CD4-positive, CD25-positive, alpha-beta regulatory T cell (primary cell): ENCODE measurements around the gene FAM227B. TPM values are rescaled to one million over a fixed set of nuclear protein-coding genes. Genes with fewer than 3 reads are reported as not detected.

Experiments used
- ATAC-seq, 2 donors: fragments of 150-1000 bp; cut with Tn5 transposase; one replicate each; pipeline ENCODE4 v1.10.0; 2021; ENCODE audit warnings: low read depth in 2 of 2, moderate number of reproducible peaks in 2 of 2, moderate library complexity in 1 of 2
- DNase-seq, 3 donors: peaks; one replicate each; pipeline versions ENCODE4 v3.0.0 to v3.0.0-alpha.2; 2012 to 2022; ENCODE audit warnings: mixed read lengths in 1 of 3
- H3K27ac ChIP-seq: one replicate; pipeline ENCODE4 v1.7.0; 2013; ENCODE audit warnings: mild to moderate bottlenecking, low read length; ENCODE audit not compliant: insufficient read depth, poor library complexity, severe bottlenecking
- H3K27me3 ChIP-seq: one replicate; pipeline ENCODE4 v1.7.0; 2013; ENCODE audit warnings: low read length; ENCODE audit not compliant: control insufficient read depth, insufficient read depth
- H3K36me3 ChIP-seq: one replicate; pipeline ENCODE4 v1.7.0; 2013; ENCODE audit warnings: mild to moderate bottlenecking, low read length, moderate library complexity; ENCODE audit not compliant: control insufficient read depth, insufficient read depth
- H3K4me1 ChIP-seq: 2 replicates; pipeline ENCODE4 v1.7.0; 2013; ENCODE audit warnings: mild to moderate bottlenecking, low read length; ENCODE audit not compliant: insufficient read depth, control insufficient read depth, poor library complexity, severe bottlenecking
- H3K4me3 ChIP-seq: one replicate; pipeline ENCODE4 v1.7.0; 2013; ENCODE audit warnings: low read depth, mild to moderate bottlenecking, low read length, moderate library complexity
- H3K9me3 ChIP-seq, 2 experiments: 1 replicate in 1 of 2; 2 replicates in 1 of 2; pipeline ENCODE4 v1.7.0; 2013; ENCODE audit warnings: low read length in 2 of 2, mild to moderate bottlenecking in 1 of 2, moderate library complexity in 1 of 2; ENCODE audit not compliant: control insufficient read depth in 2 of 2
- H3K27ac Mint-ChIP-seq, 3 donors: one replicate each; pipeline ENCODE4 v1.8.0; 2020 to 2022; ENCODE audit warnings: mild to moderate bottlenecking in 3 of 3, mixed read lengths in 3 of 3, moderate library complexity in 2 of 3
- H3K27me3 Mint-ChIP-seq: one replicate; pipeline ENCODE4 v1.8.0; 2022; ENCODE audit warnings: mild to moderate bottlenecking, mixed read lengths
- H3K36me3 Mint-ChIP-seq: one replicate; pipeline ENCODE4 v1.8.0; 2020; ENCODE audit warnings: mixed read lengths
- H3K4me1 Mint-ChIP-seq, 4 donors: one replicate each; pipeline ENCODE4 v1.8.0; 2020 to 2022; ENCODE audit warnings: mixed read lengths in 4 of 4, mild to moderate bottlenecking in 1 of 4
- H3K4me3 Mint-ChIP-seq, 4 donors: one replicate each; pipeline ENCODE4 v1.8.0; 2020 to 2022; ENCODE audit warnings: mild to moderate bottlenecking in 4 of 4, mixed read lengths in 4 of 4, moderate library complexity in 3 of 4
- H3K9me3 Mint-ChIP-seq, 7 donors: one replicate each; pipeline ENCODE4 v1.8.0; 2020 to 2022; ENCODE audit warnings: mixed read lengths in 7 of 7, mild to moderate bottlenecking in 3 of 7, moderate library complexity in 2 of 7
- polyA plus RNA-seq, 4 donors: library from polyadenylated mRNA; unstranded; fragments of 300-500 nt; fragmentation: Illumina TruSeq; gene quantifications; one replicate each; pipeline ENCODE4 v1.2.3, GENCODE V29; 2021
- total RNA-seq: library from RNA; stranded (reverse); gene quantifications from one replicate; pipeline ENCODE4 v1.2.3, GENCODE V29; 2022

Gene FAM227B
- total and polyA plus RNA-seq, 5 donors from 2014 or later: 4.5 to 18.3 (median 15.1) TPM

GRCh38 chr15:49438962-49439631 is 181.5 kb downstream of the FAM227B start:
- peaks cover 0 to 7% (median 5%) of the 10 kb centered on the region in 4 donors for H3K4me1 Mint-ChIP-seq
- Histone ChIP-seq H3K4me3 (no peak overlapping the region), H3K9me3 (no peaks in the 10 kb centered on the region), H3K36me3 (no peaks in the 10 kb centered on the region), H3K4me1 (no peaks in the 10 kb centered on the region), H3K27ac (no peak overlapping the region), H3K27me3 (no peaks in the 10 kb centered on the region)
- no peak overlapping the region for H3K27ac Mint-ChIP-seq
- no peak for ATAC-seq
- no peak overlapping the region for H3K4me3 Mint-ChIP-seq
- DNase-seq: no peak
- H3K9me3 Mint-ChIP-seq: no peaks in the 10 kb centered on the region
- peaks cover 16% of the 10 kb centered on the region for H3K27me3 Mint-ChIP-seq
- H3K36me3 Mint-ChIP-seq: no peaks in the 10 kb centered on the region

- Mint-ChIP-seq H3K4me3 (no peak overlapping the region), H3K9me3 (no peaks in the 10 kb centered on the region), H3K4me1 (peaks cover 0 to 7% (median 5%) of the 10 kb centered on the region in 4 donors), H3K27ac (no peak overlapping the region), H3K36me3 (no peaks in the 10 kb centered on the region), H3K27me3 (peaks cover 19% of the 10 kb centered on the region)
- DNase-seq (no peak), ATAC-seq (no peak)
- H3K27ac ChIP-seq: no peak overlapping the region
- H3K9me3 ChIP-seq: no peaks in the 10 kb centered on the region
- no peaks in the 10 kb centered on the region for H3K27me3 ChIP-seq
- no peaks in the 10 kb centered on the region for H3K4me1 ChIP-seq
- H3K36me3 ChIP-seq: no peaks in the 10 kb centered on the region
- H3K4me3 ChIP-seq: no peak overlapping the region
Measured at GRCh38 chr15:49436751-49437150, 183.9 kb downstream of the FAM227B start.

- no peak overlapping the region for H3K4me3 Mint-ChIP-seq
- no peak overlapping the region for H3K4me3 ChIP-seq
- H3K27ac ChIP-seq: no peak overlapping the region
- H3K27me3 Mint-ChIP-seq: peaks cover 31% of the 10 kb centered on the region
- H3K4me1 ChIP-seq: no peaks in the 10 kb centered on the region
- H3K27me3 ChIP-seq: no peaks in the 10 kb centered on the region
- H3K36me3 ChIP-seq: no peaks in the 10 kb centered on the region
- no peaks in the 10 kb centered on the region for H3K9me3 Mint-ChIP-seq
- no peak for ATAC-seq
- H3K9me3 ChIP-seq: no peaks in the 10 kb centered on the region
- DNase-seq: no peak
- peaks cover 0 to 6% (median 4%) of the 10 kb centered on the region in 4 donors for H3K4me1 Mint-ChIP-seq
- no peaks in the 10 kb centered on the region for H3K36me3 Mint-ChIP-seq
- no peak overlapping the region for H3K27ac Mint-ChIP-seq
Measured at GRCh38 chr15:49435174-49435573, 185.4 kb downstream of the FAM227B start.

GRCh38 chr15:49430046-49430445 is 190.6 kb downstream of the FAM227B start:
- Histone ChIP-seq H3K36me3 (no peaks in the 10 kb centered on the region), H3K27me3 (peaks cover 2% of the 10 kb centered on the region), H3K9me3 (no peaks in the 10 kb centered on the region), H3K27ac (no peak overlapping the region), H3K4me3 (no peak overlapping the region), H3K4me1 (no peaks in the 10 kb centered on the region)
- Mint-ChIP-seq H3K27me3 (peaks cover 41% of the 10 kb centered on the region), H3K9me3 (no peaks in the 10 kb centered on the region), H3K4me1 (no peaks in the 10 kb centered on the region), H3K27ac (no peak overlapping the region), H3K4me3 (no peak overlapping the region), H3K36me3 (no peaks in the 10 kb centered on the region)
- no peak for DNase-seq
- ATAC-seq: no peak

- ATAC-seq (no peak), DNase-seq (no peak)
- Mint-ChIP-seq H3K4me1 (no peaks in the 10 kb centered on the region), H3K36me3 (no peaks in the 10 kb centered on the region), H3K4me3 (no peak overlapping the region), H3K9me3 (no peaks in the 10 kb centered on the region), H3K27ac (no peak overlapping the region), H3K27me3 (peaks cover 34% of the 10 kb centered on the region)
- no peaks in the 10 kb centered on the region for H3K9me3 ChIP-seq
- no peak overlapping the region for H3K27ac ChIP-seq
- no peaks in the 10 kb centered on the region for H3K36me3 ChIP-seq
- H3K27me3 ChIP-seq: peaks cover 4% of the 10 kb centered on the region
- H3K4me3 ChIP-seq: no peak overlapping the region
- H3K4me1 ChIP-seq: no peaks in the 10 kb centered on the region
Measured at GRCh38 chr15:49428409-49429095, 192.1 kb downstream of the FAM227B start.

GRCh38 chr15:49427372-49427771 is 193.2 kb downstream of the FAM227B start:
- no peaks in the 10 kb centered on the region for H3K4me1 Mint-ChIP-seq
- peaks cover 4% of the 10 kb centered on the region for H3K27me3 ChIP-seq
- no peaks in the 10 kb centered on the region for H3K36me3 Mint-ChIP-seq
- no peak overlapping the region for H3K27ac ChIP-seq
- H3K9me3 ChIP-seq: no peaks in the 10 kb centered on the region
- DNase-seq (no peak), ATAC-seq (no peak)
- H3K4me1 ChIP-seq: no peaks in the 10 kb centered on the region
- H3K27me3 Mint-ChIP-seq: peaks cover 30% of the 10 kb centered on the region
- H3K27ac Mint-ChIP-seq: no peak overlapping the region
- no peaks in the 10 kb centered on the region for H3K9me3 Mint-ChIP-seq
- H3K4me3 Mint-ChIP-seq: no peak overlapping the region
- no peak overlapping the region for H3K4me3 ChIP-seq
- H3K36me3 ChIP-seq: no peaks in the 10 kb centered on the region

GRCh38 chr15:49424954-49425353 is 195.7 kb downstream of the FAM227B start:
- H3K9me3 Mint-ChIP-seq: peaks cover 0 to 4% (median 0%) of the 10 kb centered on the region in 7 donors

More at GRCh38 chr15:49424954-49425353, 195.7 kb downstream of the FAM227B start:
- Histone ChIP-seq H3K9me3 (no peaks in the 10 kb centered on the region), H3K27ac (no peak overlapping the region), H3K4me3 (no peak overlapping the region), H3K4me1 (no peaks in the 10 kb centered on the region), H3K36me3 (no peaks in the 10 kb centered on the region), H3K27me3 (peaks cover 2% of the 10 kb centered on the region)
- no peaks in the 10 kb centered on the region for H3K36me3 Mint-ChIP-seq
- no peak overlapping the region for H3K4me3 Mint-ChIP-seq
- peaks cover 0 to 3% (median 0%) of the 10 kb centered on the region in 4 donors for H3K4me1 Mint-ChIP-seq
- no peak for ATAC-seq
- H3K27ac Mint-ChIP-seq: no peak overlapping the region
- DNase-seq: no peak
- H3K27me3 Mint-ChIP-seq: peaks cover 22% of the 10 kb centered on the region
